ENCODE results near the gene MGARP. TPM values are rescaled to one million over a fixed set of nuclear protein-coding genes. Genes with fewer than 3 reads are reported as not detected.

MGARP gene
- total RNA-seq, result 3.1 and 8.0 TPM in 2 replicates

DNA sequence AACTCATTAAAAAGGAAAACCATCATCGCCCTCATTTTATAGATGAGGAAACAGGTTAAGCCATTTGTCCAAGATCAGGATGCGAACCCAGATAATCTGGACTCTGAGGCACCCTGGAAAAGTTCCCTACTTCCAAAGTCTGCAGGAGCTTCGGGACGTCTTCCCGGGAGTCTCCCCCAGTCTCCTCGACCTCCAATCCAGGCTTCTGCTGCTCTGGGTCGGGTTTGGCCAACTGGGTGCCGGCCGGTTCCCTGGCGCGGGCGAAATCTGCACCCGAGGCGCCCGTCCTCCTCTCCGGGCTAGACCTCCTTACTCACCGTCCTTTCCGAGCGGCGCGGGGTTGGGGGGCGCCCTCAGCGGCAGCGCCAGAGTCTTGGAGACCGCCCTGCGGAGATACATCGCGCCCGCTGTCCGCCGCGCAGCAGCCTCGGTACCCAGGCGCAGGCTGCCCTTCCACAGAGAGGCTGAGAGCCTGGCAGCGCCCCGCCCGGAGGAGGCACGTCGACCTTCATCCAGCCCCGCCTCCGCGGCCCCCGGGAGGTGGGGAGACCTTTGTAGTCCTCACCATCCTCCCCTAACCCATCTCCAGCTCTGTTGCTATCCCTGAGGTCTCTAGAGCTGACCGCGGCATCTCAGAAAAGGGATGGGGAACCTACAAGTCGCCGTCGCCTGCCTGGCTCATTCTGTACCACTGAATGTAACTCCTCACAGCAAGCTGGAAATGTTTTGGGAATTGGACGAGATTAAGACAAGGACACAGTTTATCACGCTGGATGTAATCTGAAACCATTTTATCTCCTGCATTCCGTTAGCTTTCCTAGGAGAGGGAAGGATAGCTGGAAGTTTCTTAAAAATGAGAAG, at the start of gene MGARP:
Gene MGARP (minus strand): TSS at position 466 of the 861 bp plus-strand sequence. CDS start 67 bp downstream, at position 399.

GRCh38 chr4:139301821-139302611, 22.0 kb upstream of the MGARP start, which contains the start of gene NDUFC1:
TSS of gene NDUFC1 (minus strand) at chr4:139302477. CDS start at chr4:139295798, 6,679 bp downstream.

GRCh38 chr4:139301113-139301820, 21.2 kb upstream of the MGARP start, which contains the start of gene NAA15:
TSS of gene NAA15 (plus strand) at chr4:139301505. CDS start at chr4:139301778, 273 bp downstream.

Other genes starting within 250 kb of the MGARP start
- 30.0 and 32.5 TPM in 2 replicates for gene ELF2, start 103.0 kb downstream of the MGARP start, total RNA-seq
- 35.1 and 45.3 TPM in 2 replicates for gene NAA15, start 21.3 kb upstream of the MGARP start, total RNA-seq
- gene NDUFC1, start 22.3 kb upstream of the MGARP start, total RNA-seq, result 27.2 and 29.1 TPM in 2 replicates
- 11.2 and 20.2 TPM in 2 replicates for gene RAB33B, start 173.9 kb upstream of the MGARP start, total RNA-seq

Data from uterine smooth muscle cell (primary cell).